Daoy (cell line): ENCODE results near the gene IST1. TPM values are rescaled to one million over a fixed set of nuclear protein-coding genes. Genes with fewer than 3 reads are reported as not detected.
"Not testable (repeated sequence)": the region's sequence is repeated elsewhere in the genome, so short reads cannot be mapped to it uniquely, and the experiment has no call there.

ENCODE experiments used
- DNase-seq: peaks from one replicate; pipeline ENCODE4 v3.0.0-alpha.2; 2015; ENCODE audit warnings: low read depth
- total RNA-seq: library from RNA; depleted of rRNA; stranded (reverse); fragments of >200 nt; shearing (Covaris generic); gene quantifications from 2 replicates; pipeline ENCODE4 v1.2.3, GENCODE V29; 2014; rRNA removed

Gene IST1
- total RNA-seq: 178 and 216 TPM in 2 replicates

DNA sequence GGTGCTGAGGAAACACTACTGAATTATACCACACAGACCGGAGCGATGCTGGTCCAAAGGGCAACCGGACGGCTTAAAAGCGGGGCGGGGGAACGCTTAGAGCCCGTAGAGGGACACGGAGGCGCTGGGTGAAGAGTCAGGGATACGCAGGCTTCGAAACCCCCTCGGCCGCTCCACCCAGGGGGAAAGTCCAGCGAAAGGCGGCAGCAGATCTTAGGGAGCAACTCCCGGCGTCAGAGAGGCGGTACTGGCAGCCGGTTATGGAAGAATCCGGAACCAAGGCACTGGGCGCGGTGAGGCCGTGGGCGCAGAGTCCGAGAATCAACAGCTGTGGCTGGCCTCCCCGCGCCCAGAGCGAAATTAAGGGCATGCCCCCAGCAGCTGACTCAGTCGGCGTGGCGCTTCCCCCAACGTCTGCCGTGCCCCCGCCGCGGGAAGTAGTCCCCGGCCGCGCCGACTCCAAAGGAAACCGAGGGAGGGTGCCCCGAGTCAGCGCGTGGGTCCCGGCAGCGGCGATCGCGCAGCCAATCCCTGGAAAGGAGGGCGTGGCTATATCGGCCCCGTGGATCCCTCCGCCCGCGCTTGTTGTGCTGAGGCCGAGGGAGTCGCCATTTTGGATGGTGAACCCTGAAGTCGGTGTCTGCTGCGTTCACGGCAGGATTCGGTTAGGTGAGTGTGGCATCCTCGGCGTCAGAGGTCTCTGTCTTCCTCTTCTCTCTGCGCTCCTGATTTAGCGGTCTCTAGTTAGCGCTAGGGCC is at the start of gene IST1:
IST1 (plus strand) TSS at position 611 of the 758 bp plus-strand sequence. CDS start 20,110 bp downstream, outside the sequence.
- DNase-seq: peak; percentile 98

DNA sequence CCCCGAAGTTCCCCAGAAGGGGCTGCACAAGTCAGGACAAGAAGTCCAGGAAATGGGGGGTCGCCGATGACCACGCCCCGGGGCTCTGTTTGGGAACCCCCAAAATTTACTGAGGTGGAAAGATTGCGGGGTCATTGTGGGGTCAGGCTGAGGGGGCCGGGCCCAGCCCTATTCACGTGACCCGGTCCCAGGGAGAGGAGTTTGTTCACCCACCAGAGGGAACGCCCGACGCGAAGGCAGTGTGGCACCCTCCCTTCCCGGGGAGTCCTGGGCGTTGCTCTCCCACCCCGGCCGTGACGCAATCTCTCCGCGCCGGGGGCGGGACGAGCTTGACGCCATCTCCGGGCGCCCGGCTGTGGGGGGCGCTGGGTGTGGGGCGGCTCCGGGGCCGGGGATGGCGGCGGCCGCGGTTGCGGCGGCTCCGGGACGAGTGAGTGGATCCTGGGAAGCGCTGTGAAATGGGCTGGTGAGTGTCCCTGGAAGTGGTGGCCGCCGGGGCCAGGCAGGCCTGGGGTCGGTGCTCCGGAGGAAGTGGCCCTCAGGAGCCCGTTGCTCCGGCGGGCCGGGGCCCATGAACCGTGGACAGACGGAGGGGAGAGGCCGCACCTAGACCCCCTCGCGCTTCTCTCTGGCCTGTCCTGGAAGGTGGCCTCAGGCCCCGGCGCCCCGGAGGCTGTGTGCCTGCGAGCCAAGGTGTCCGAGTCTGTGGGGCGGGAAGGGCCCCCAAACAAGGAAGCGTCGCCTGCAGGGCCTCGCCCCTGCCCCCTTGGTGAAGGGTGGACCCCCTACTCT is 49.5 kb upstream of the IST1 start, which contains the start of gene ATXN1L:
ATXN1L (plus strand) TSS at position 338 of the 792 bp plus-strand sequence. CDS start 3,765 bp downstream, outside the sequence.
- DNase-seq: peak; percentile 93

GRCh38 chr16:71846431-71846830 is 48.9 kb upstream of the IST1 start:
- no peak for DNase-seq

- no peak for DNase-seq
Measured at GRCh38 chr16:71847096-71847495, 48.2 kb upstream of the IST1 start.

GRCh38 chr16:71848622-71849021 is 46.7 kb upstream of the IST1 start:
- no peak for DNase-seq

- no peak for DNase-seq
Measured at GRCh38 chr16:71851746-71852145, 43.6 kb upstream of the IST1 start.

DNA sequence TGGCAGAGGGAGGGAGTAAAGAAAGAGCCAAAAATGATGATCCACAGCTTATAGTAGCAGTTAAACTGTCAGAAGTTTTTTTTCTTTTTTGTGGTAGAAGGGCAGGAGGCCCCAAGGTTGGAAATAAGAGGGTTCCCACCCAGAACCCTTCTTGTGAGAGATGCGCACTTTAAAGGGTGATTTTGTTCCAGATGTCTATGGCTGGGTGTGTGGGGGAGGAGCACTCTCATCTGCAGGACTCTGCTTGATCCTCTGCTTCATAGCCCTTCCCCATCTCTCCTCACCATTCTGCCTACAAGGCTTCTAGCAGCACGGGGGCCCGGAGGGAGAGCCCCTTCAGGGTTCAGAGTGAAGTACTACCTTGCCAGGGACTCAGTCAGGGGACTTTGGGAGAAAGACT is 43.2 kb upstream of the IST1 start:
- no peak for DNase-seq

- no peak for DNase-seq
Measured at GRCh38 chr16:71852561-71852960, 42.8 kb upstream of the IST1 start.

GRCh38 chr16:71853413-71853812 is 41.9 kb upstream of the IST1 start:
- no peak for DNase-seq

DNA sequence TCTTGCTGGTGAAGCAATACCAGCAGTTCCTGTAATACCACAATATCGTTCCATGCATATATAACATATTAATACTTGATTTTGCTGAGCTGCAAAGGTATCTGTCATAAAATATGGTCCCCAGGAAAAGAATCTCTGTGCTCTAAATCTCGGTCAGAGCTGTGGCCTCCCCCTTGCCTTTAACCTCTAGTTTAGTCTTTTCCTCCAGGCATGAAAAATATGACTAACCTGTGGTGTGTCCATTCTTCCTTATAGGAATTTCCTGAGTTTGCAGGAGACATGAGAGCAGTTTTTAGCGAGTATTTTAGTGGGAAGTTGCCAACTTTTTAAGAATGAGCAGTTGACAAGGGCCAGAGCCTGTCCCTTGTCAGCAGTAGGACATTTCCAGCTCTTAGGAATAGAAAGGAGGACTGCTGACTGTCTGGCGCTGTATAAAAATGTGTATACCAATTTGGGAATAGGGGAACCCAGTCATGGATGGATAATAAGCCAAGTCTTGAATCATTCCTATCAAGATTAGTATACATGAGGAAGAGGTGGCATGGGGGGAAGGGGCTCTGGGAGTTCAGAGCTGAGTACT is 40.9 kb upstream of the IST1 start:
- DNase-seq: no peak

DNA sequence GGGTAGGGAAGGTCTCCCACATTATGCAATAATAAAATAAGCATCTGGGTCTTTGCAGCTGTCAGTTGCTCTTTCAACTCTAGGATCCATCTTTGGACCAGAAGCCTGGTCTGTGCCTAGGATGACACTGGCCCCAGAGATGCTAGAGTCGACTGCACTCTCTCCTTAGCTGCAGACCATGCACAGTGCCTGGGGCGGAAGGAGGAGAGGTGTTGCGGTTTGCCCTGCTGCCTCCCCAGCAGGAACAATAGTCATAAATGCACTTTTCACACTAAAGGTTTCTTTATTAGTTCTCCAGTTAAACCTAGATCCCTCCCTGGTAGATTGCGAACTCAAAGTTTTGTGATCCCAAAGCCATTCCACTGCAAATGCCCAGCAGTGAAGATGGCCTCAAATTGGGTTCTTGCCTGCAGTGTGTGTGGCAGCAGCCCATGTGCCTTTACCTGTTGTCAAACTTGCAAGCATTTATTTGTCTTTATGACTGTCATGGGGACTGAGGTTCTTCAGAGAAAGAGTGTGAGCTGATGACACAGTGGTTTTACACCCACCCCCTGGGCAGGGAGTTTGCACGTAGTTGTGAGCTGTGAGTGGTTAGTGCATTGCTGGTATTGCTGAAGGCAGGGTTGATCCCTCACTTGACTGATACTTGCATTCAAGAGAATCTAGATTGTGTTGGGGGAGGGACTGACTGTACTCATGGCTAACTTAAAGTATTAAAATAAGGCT is 39.2 kb upstream of the IST1 start:
- no peak for DNase-seq

DNA sequence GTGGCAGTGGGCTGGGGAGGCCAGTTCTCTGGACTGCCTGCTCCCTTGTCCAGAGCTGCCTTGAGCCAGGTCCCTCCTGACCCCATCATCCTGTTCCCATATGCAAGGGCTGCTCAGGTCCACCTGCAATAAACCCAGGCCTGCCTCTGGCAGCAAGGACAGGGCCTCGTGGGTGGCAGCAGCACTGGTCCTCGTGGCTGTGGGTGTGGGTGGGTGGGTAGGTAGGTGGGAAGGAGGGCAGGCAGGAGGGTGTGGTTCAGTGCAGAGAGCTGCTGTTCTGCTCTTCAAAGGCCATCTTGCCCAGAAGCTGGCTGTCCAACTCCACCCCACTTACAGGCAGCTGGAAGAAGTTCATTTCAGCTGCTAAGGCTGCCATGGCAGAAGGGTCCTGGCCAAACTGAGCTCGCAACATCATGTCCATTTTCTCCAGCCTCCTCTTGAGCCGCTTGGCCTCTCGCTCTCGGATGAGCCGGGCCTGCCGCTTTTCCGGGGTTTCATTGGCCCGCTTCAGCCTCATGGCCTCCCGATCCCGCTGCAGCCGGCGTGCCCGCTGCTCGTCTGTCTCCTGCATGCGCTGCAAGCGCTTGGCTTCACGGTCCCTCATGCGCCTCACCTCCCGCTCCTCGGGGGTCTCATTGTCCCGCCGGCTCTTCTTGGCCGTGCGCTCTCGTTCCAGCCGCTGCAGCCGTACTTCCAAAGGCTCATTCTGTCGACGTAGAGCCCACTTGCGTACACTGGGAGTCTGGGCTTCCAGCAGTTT is 35.4 kb upstream of the IST1 start:
- DNase-seq: no peak

- no peak for DNase-seq
Measured at GRCh38 chr16:71863995-71864394, 31.3 kb upstream of the IST1 start.

DNA sequence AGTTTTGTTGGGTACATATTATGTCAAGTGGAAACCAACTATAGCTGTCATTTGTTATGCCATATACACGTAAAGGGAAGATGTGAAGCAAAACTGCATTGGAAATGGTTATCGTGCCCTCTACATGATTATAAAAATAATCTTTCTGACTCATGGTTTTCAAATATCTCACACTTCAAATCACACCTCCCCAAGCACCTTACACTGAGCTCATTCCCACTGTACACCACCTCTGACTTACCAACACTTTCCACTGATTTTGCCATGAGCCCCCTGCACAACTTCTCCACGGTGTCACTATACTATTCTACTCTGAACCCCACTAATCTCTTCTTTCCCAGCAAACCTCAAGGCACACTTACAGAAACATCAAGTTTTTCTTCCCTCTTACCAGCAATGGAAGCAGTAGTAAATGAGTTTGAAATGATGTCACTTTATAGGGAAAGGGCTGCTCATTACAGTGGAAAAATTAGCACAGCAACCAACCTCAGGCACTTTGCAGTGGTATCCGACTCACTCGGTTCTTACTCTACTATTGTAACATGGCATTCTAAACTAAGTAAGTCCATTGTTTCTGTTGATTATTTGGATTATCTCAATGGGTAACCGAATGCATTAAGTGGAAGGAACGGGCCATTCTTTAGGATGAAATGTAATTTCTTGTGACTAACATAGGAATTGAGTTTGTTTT is 30.0 kb upstream of the IST1 start:
- no peak for DNase-seq

- not testable (repeated sequence) for DNase-seq
Measured at GRCh38 chr16:71867175-71867574, 28.2 kb upstream of the IST1 start.

DNA sequence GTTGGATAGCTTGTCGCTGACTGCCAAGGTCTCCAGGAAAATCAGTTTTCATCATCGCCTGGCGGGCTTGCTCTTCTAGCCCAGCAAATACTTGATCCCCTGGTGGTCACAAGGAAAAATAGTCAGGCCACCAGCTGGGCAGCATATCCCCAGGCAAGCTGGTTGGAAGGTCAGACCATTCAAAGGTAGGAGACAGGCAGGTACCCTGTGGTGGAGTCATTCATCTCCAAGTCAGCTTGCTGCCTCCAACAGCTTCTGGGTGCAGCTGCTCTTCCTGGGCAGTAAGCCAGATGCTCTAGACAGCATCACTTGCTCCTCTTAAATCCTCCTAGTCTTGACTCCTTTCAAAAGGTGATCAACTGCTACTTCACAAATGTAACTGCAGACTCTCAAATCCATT is 27.4 kb upstream of the IST1 start:
- no peak for DNase-seq

DNA sequence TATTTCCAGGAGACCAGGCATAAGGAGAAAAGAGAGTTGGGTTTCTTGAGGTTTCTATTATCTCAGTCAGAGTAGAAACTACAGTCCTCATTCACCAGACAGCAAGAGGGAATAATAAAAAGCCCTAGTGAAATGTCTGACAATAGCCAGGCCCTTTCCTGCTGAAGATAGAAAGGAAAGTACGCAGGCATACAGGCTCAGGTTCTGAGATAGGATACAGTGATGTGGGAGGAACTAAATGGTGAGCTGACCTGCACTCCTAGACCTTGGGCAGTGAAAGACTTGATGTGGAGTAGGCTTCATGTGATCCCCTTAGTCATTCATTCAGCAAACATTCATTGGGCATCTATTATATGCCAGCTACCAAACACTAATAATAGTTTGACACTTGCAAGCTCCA is 26.2 kb upstream of the IST1 start:
- no peak for DNase-seq

GRCh38 chr16:71870818-71871217 is 24.5 kb upstream of the IST1 start:
- no peak for DNase-seq

DNA sequence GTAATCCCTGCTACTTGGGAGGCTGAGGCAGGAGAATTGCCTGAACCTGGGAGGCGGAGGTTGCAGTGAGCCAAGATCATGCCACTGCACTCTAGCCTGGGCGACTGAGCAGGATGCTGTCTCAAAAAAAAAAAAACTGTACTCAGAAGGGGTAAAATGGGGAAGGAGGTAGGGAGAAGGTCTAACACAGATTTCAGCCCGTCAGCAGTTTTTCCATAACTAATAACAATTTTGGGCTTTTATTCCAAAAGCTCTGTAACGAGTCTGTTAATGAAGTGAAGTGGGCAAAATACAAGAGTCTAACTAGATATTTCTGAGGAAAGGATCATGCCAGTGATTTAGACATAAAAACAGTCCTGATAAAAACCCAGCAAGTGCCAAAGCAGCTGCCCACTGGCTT is 22.1 kb upstream of the IST1 start:
- no peak for DNase-seq

DNA sequence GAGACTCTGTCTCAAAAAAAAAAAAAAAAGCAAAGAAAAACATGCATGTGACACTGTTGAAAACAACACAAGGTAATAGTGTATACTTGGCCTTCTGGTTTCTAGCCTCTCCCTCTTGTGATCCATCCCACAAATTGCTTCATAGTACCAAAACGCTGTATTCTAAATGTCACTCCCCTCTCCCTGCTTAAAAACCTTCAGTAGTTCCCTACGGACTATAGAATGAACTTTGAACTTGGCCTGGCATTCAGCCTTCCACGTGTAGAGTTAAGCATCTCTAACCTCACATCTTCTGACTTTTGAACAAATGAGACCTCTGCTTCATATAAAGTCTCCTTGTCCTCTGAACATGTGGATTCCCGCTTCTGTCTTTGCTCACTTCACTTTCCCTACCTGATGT is 16.4 kb upstream of the IST1 start:
- DNase-seq: no peak

GRCh38 chr16:71880176-71880575 is 15.2 kb upstream of the IST1 start:
- no peak for DNase-seq
